ENCODE data around the gene FBXL7.

Gene FBXL7

GRCh38 chr5:15787681-15788080, 287.7 kb downstream of the FBXL7 start:
- no peak for DNase-seq

GRCh38 chr5:15789642-15790041, 289.7 kb downstream of the FBXL7 start:
- DNase-seq = no peak

- DNase-seq = no peak
These were observed 290.6 kb downstream of the FBXL7 start for GRCh38 chr5:15790446-15791018.

GRCh38 chr5:15791274-15791673, 291.3 kb downstream of the FBXL7 start:
- no peak for DNase-seq

- DNase-seq = no peak
These were observed 291.9 kb downstream of the FBXL7 start for GRCh38 chr5:15791859-15792258.

DNA sequence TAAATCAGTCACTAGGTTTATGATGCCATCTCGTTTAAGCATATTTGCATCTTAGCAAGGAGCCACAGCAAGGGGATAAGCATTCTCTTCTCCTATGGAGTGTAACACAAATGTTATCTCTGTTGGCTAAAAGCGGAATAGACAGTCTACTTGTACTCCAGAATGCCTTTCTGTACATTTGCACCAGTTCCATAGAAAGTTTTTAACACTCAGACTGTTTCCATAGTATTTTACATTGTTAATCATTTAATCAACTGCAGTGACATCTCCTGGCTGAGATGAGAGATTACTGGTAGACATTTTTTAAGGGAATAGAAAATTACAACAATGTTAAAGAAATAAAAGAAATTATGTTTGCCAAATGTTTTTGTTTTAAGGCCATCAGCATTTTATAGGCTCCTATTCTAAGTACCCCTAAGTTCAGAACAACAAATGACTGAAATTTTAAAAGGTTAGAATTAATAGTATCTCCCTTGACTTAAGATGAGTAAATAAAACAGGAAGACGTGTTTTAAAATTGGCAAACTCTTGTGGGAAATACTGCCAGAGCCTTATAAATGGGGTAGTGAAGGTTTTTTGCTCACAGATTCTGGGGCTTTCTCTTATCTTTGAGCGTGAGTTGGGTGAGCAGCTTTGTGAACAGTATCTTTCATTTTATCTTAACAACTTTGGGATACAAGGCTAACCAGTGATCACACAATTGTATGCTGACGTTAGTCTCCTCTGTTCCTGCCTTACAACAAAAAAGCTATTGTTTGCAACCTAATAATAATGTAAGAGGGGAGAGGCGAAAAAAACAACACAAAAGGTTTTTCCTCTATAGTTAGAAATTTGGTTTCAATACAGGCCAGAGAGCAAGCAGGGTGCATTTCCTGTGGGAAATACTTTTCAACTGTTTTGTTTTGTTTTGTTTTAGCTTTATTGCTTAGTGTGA, 294.3 kb downstream of the FBXL7 start:
- no peak for DNase-seq

GRCh38 chr5:15796096-15796495, 296.1 kb downstream of the FBXL7 start:
- DNase-seq = no peak

DNA sequence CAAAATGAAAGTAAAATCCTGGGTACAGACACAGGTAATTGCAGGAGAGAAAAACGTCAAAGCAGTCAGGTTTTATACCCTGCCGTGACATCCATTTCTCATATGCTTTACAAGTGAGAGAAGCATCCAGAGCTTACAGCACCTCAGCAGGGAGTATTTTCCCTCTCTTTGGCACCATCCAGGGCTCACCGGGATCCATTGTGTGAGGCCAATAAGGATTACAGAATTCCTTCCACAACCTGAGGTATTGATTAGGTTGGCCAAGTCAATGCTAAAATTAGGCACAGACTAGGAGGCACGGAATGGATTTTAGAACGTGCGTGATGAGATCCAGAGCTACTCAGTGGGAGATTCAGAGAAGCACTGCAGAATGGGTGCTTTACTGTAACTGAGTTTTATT, 296.6 kb downstream of the FBXL7 start:
- DNase-seq = no peak

DNA sequence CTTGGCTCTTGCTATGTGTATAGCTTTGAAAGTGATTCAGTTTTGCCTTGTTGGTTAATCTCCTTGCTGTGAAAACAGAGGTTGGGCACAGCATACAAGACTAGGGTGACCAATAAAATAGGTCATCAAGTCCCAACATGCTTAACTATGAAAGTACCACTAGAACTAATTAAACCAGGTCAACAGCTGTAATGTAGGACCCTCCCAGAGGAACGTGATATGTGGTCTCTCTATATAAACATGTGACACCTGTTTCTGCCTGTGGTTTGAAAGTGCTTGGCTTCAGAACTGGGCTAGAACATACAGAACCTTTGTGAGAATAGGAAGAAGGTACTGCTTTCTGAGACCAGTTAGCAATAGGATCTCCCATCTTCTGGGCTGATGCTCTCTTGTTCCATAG, 297.1 kb downstream of the FBXL7 start:
- DNase-seq = no peak

GRCh38 chr5:15798006-15798405, 298.0 kb downstream of the FBXL7 start:
- DNase-seq = no peak

- DNase-seq = no peak
These were observed 299.0 kb downstream of the FBXL7 start for GRCh38 chr5:15799014-15799413.

DNA sequence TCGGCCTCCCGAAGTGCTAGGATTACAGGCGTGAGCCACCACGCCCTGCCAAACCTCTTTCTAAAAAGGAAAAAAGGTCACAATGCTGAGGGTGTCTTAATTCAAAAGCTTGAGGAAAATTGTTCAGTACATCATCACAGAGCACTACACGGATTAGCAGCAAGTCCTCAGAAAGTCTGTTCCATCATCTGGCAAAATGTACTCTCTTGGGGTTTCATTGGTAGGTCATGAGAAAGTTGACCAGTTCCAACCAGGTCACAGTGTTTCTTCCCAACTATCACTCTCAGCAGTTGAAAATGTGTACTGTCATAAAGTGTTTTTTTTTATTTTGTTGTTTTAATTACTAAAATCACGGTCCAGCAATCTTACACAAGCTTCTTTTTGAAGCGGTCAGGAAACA, 299.6 kb downstream of the FBXL7 start:
- no peak for DNase-seq

GRCh38 chr5:15803280-15803679, 303.3 kb downstream of the FBXL7 start:
- no peak for DNase-seq

DNA sequence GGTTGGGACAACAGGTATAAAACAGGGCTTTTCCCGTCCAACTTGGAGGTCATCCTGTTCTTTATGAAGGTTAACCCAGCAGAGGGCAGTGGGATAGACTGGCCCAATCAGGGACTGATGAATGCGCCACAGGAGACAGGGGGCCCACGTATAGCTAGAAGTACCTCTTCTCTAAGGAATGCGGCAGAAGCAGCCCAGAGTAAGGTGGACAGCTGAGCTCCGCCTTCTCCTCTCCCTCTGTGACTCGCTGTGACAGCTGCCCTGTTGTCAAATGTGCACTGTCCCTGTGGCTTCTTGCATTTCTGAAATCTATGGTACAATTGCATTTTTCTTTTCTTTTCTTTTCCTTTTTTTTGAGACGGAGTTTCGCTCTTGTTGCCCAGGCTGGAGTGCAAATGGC, 306.6 kb downstream of the FBXL7 start:
- DNase-seq = no peak

DNA sequence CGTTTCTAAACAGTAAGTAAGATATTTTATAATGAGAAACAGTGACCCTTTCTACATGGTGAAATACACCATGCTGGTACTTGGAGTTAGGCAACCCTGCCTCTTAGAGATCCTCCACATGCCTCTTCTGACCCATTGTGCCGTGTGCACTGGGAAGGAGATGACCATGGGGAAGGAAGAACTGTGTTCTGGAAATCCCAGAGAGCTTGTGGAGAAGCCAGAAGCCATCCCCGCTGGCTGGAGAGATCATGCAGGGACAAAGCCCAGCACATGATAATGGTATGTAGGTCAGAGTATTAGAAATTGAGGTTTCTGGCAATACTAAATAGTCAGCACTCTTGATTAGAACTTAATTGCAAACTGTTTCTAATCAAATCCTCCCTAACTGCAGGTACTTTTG, 307.3 kb downstream of the FBXL7 start:
- no peak for DNase-seq

DNA sequence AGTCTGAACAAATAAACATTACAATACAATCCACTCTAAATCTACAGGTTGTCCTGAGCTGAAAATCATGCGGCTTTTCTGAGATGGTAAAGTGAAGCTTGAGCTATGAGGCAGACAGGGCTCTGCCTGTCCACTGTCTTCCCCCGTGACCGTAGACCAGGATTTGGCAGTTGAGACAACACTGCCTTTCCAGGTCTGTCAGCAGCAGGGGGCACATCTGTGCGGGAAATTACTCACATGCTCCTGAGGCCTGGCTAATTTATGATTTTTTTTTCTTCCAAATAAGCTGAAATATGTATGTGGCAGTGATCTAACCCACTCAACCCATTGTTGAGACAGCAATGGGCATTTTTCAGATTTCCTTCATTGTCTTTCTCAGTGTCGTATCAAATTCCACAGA, 307.9 kb downstream of the FBXL7 start:
- DNase-seq = no peak

- no peak for DNase-seq
These were observed 308.6 kb downstream of the FBXL7 start for GRCh38 chr5:15808577-15808976.

DNA sequence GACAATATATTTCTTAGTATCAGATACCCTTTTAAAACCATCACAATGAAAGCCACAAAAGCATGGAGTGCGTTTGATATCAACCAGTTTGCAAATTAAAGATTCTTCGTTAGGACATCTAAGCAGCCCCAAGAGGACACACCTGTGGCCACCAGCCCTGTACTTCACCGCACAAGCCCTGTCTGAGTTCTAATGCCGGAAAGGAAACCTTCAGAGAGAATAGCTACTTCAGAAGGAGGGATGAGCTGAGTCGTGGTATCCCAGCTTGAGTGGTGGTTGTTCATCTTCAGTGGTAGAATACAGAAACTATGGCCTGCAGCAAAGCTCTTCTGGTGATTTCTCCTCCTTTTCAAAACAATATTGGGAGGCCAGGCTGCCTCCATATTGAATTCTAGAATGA, 319.6 kb downstream of the FBXL7 start:
- no peak for DNase-seq

- DNase-seq = no peak
These were observed 321.5 kb downstream of the FBXL7 start for GRCh38 chr5:15821506-15821905.

DNA sequence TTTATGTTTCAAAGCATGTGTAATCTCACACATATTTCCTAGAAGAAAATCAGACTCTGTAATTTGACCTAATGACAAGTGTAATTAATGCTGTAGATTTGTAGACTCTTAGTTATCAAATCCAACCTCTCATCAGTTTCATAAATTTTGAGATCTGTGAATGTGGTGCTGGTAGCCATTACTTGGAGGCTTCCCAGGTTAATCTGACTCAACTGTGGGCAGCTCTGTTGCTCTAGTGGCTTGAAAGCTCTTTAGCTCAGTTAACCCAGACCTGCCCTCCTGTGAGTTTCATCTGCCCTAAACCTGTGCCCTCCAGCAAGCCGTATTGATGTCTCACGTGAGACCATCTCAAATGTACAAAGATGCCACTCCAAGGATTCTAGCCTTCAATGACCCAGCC, 323.4 kb downstream of the FBXL7 start:
- DNase-seq = no peak

- no peak for DNase-seq
These were observed 327.8 kb downstream of the FBXL7 start for GRCh38 chr5:15827741-15828140.

- DNase-seq = no peak
These were observed 331.4 kb downstream of the FBXL7 start for GRCh38 chr5:15831408-15831807.

- no peak for DNase-seq
These were observed 333.4 kb downstream of the FBXL7 start for GRCh38 chr5:15833365-15833764.

DNA sequence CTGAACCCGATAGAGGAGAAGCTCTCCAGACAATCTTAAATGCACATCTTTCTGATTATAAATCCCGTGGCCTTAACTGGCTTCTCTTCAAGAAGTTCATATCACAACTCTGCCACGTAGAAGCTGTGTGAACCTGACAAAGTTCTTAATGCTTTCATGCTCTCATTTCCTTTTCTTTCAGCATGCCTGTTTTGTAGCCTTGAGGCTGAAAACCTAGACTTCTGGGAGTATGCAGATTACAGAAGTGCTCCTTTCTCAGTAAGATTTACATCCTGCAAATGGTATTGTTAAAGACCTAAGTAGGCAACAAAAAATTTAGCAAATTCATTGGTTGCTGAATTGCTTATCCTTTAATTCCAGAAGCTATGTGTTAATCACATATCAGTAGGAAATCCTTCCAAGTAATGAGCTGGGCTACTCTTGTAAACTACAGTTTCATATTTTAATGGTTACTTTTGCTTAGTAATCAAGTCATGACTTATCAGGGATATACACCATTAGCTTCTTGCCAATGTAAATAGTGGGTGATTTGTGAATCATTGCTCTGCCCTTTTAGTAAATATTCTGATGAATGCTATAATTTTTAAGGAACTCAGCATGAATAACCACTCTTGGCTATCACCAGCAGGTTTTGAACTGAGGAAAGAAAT, 334.7 kb downstream of the FBXL7 start:
- DNase-seq = no peak

All from bone marrow (tissue), 2 donors.